Thymus (tissue), 11 donors: ENCODE measurements around the gene ADA. TPM values are rescaled to one million over a fixed set of nuclear protein-coding genes. Genes with fewer than 3 reads are reported as not detected.
"Not testable (repeated sequence)": the region's sequence is repeated elsewhere in the genome, so short reads cannot be mapped to it uniquely, and the experiment has no call there.

Source experiments
- DNase-seq, 9 donors: peaks; one replicate each; pipeline ENCODE4 v3.0.0-alpha.2; 2013; ENCODE audit warnings: low spot score in 9 of 9, low read depth in 6 of 9, missing footprints in 1 of 9
- H3K27ac ChIP-seq, 2 donors: one replicate each; pipeline ENCODE4 v1.5.1; 2013; ENCODE audit warnings: control low read depth in 1 of 2, low read depth in 1 of 2, low read length in 1 of 2, mild to moderate bottlenecking in 1 of 2, moderate library complexity in 1 of 2
- H3K27me3 ChIP-seq, 2 donors: one replicate each; pipeline ENCODE4 v1.5.1; 2013; ENCODE audit warnings: low read length in 1 of 2; ENCODE audit not compliant: control insufficient read depth in 2 of 2, insufficient read depth in 1 of 2
- H3K36me3 ChIP-seq, 2 donors: one replicate each; pipeline ENCODE4 v1.5.1; 2013; ENCODE audit warnings: low read length in 1 of 2, mild to moderate bottlenecking in 1 of 2, moderate library complexity in 1 of 2; ENCODE audit not compliant: control insufficient read depth in 2 of 2, insufficient read depth in 2 of 2
- H3K4me1 ChIP-seq, 2 donors: one replicate each; pipeline ENCODE4 v1.5.1; 2013; ENCODE audit warnings: low read length in 2 of 2; ENCODE audit not compliant: control insufficient read depth in 2 of 2, insufficient read depth in 2 of 2
- H3K4me3 ChIP-seq, 2 donors: one replicate each; pipeline ENCODE4 v1.5.1; 2013; ENCODE audit warnings: low read length in 2 of 2, control low read depth in 1 of 2, mild to moderate bottlenecking in 1 of 2
- H3K9me3 ChIP-seq, 2 donors: one replicate each; pipeline ENCODE4 v1.5.1; 2013; ENCODE audit warnings: low read length in 1 of 2, mild to moderate bottlenecking in 1 of 2; ENCODE audit not compliant: control insufficient read depth in 2 of 2, insufficient read depth in 1 of 2
- WGBS: extraction: QIAGEN DNeasy Blood & Tissue Kit; methylation state at CpG from one replicate; pipeline ENCODE4 v1.1.7; 2013; 5-methylcytosine and 5-hydroxymethylcytosine counted together
- polyA plus RNA-seq: library from polyadenylated mRNA; stranded (reverse); fragments of 200-250 nt; gene quantifications from one replicate; pipeline ENCODE4 v1.2.3, GENCODE V29; 2013
- total RNA-seq: library from RNA; stranded (reverse); fragments of 120-200 nt; gene quantifications from one replicate; pipeline ENCODE4 v1.2.4, GENCODE V29; 2013
- donor health status: healthy.

The ADA gene
- total and polyA plus RNA-seq, 2 donors, result 61.1 to 296 TPM

- no peaks in the 10 kb centered on the region for H3K36me3 ChIP-seq
- H3K27me3 ChIP-seq, result no peaks in the 10 kb centered on the region
- no peak overlapping the region for H3K27ac ChIP-seq
- no peaks in the 10 kb centered on the region for H3K9me3 ChIP-seq
- WGBS, result 86% methylated on average over 6 of the region's 6 CpGs
- peaks cover 2 to 31% of the 10 kb centered on the region in 2 donors for H3K4me1 ChIP-seq
- no peak for DNase-seq
- H3K4me3 ChIP-seq, result no peak overlapping the region
Measured at GRCh38 chr20:44684047-44684967, 32.8 kb upstream of the ADA start.

DNA sequence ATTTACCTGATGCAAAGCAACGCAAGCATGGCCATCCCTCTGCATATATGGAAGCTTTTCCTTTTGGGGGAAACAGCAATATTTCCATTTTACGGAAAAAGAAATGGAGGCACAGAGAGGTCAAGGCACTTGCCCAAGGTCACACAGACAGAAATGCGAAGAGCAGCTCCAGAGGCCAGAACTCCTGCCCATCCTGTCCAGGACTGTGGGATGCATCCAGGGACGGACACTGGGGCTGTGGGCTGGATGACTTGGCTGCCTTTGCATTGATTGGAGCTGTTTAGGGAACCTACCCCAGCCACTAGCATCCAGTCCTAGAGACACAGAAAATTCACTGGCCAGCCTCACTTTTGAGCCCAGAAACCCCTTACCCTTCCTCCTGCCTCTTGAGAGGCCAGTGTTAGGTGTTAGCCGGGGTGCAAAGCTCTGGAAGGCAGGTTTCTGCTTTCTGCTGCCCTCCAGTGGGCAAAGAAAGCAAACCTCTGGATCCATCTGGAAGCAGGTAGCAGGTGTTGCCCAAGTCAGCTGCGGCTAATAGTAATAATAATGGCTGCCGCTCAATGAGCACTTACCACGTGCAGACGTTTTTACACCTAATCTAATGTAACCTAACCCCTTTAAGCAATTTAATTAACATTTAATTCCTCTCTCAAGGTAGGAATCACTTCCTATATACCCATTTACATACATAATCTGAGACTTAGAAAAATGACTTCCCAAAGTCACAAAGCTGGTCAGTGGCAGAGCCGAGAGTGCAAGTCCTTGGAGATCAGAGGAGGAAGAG lies 32.0 kb upstream of the ADA start:
- Histone ChIP-seq H3K27me3 (no peaks in the 10 kb centered on the region), H3K36me3 (no peaks in the 10 kb centered on the region), H3K4me1 (peaks cover 2 to 31% of the 10 kb centered on the region in 2 donors), H3K9me3 (peaks cover 0 to 1% of the 10 kb centered on the region in 2 donors), H3K27ac (no peak overlapping the region), H3K4me3 (no peak overlapping the region)
- WGBS, result 68% methylated on average over 10 of the region's 10 CpGs
- peak in 7 of 9 donors; percentile 44 to 87 (median 72) for DNase-seq

DNA sequence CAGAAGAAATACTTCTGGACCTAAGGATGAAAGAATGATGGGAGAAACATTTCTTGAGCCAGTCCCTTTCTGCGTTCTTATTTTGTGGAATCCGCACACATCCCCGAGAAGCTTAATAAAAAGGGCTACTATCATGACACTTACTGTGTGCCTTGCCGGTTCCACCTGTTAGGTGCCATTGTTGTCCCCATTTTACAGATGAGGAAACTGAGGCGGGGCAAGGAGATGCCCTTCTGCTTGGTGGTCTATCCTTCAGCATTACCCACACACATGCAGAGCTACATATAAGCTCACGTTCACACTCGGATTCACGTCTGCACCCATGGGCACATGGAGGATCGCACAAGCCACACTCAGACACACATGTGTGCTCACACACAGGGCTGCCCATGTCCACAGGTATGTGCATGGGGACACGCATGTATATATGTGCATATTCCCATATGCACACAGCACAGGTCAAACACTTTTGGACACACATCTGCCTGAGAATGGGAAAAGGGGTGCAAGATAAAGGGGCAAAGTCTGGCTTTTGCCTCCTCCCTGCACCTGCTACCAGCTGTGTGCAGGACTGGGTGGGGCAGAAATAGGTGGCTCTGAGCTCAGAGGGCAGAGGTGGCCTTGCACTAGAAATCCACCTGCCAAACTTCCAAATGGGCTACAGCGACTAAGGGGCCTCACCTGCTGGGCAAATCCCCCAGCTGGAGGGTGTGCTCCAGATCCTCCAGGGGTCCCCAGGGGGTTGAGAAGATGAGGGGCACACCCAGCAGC lies 30.5 kb upstream of the ADA start:
- WGBS, result 97% methylated on average over 11 of the region's 11 CpGs
- H3K36me3 ChIP-seq, result no peaks in the 10 kb centered on the region
- no peak overlapping the region for H3K4me3 ChIP-seq

GRCh38 chr20:44678990-44679611 lies 27.6 kb upstream of the ADA start:
- DNase-seq, result no peak
- Histone ChIP-seq H3K4me3 (no peak overlapping the region), H3K27me3 (no peaks in the 10 kb centered on the region), H3K27ac (no peak overlapping the region), H3K36me3 (no peaks in the 10 kb centered on the region), H3K9me3 (peaks cover 0 to 3% of the 10 kb centered on the region in 2 donors), H3K4me1 (peaks cover 2 to 19% of the 10 kb centered on the region in 2 donors)
- 98% methylated on average over 12 of the region's 12 CpGs for WGBS

More for the DNA sequence above, 30.5 kb upstream of the ADA start:
- no peak overlapping the region for H3K27ac ChIP-seq
- H3K27me3 ChIP-seq, result no peaks in the 10 kb centered on the region
- peaks cover 0 to 3% of the 10 kb centered on the region in 2 donors for H3K9me3 ChIP-seq
- peaks cover 2 to 31% of the 10 kb centered on the region in 2 donors for H3K4me1 ChIP-seq
- no peak for DNase-seq

DNA sequence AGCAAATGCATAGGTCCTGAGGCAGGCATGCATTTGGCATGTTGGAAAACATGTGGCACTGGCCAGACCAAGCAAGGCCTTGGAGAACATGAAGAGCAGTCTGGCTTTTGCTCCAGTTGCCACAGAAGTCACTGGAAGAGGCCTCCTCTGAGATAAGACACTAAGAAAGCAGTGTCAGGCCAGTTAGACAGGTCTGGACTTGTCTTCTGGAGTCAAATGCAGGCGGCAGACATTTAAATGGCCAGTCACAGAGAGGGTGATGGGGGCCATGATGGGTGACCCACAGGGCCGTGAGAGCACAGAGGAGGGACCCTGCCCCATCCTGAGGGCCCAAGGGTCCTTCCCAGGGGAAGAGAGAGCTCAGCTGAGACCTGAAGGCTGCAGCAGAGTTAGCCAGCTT lies 26.7 kb upstream of the ADA start:
- H3K9me3 ChIP-seq, result peaks cover 0 to 3% of the 10 kb centered on the region in 2 donors
- no peaks in the 10 kb centered on the region for H3K27me3 ChIP-seq
- H3K27ac ChIP-seq, result no peak overlapping the region
- peaks cover 2 to 11% of the 10 kb centered on the region in 2 donors for H3K4me1 ChIP-seq
- no peaks in the 10 kb centered on the region for H3K36me3 ChIP-seq
- DNase-seq, result no peak
- WGBS, result 50% methylated on average over 2 of the region's 2 CpGs
- H3K4me3 ChIP-seq, result no peak overlapping the region

- Histone ChIP-seq H3K27ac (peak overlapping the region; percentile 42 to 81), H3K4me1 (peaks cover 7 to 18% of the 10 kb centered on the region in 2 donors)
- H3K4me3 ChIP-seq, H3K27me3 ChIP-seq, H3K36me3 ChIP-seq, H3K9me3 ChIP-seq: not testable (repeated sequence)
- WGBS, result 75% methylated on average over 23 of the region's 23 CpGs
- peak in 1 of 9 donors; percentile 39 for DNase-seq
Measured at GRCh38 chr20:44672318-44672902, 20.9 kb upstream of the ADA start.

DNA sequence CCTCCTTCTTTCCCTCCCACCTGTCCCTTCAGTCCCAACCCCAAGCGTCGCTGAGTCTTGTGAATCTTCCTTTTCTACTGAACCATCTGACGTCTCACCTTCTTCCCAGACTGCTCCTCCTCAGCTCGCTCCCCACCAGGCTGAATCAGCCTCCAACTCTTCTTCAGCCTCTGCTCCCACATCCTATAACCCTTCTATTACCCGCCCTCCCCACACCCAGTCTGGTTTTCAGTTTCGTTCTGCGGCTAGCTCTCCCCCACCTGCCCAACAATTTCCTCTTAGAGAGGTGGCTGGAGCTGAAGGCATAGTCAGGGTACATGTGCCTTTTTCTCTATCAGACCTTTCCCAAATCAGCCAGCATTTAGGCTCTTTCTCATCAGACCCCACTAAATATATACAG lies 20.0 kb upstream of the ADA start:
- not testable (repeated sequence) for H3K36me3 ChIP-seq, H3K27me3 ChIP-seq, H3K9me3 ChIP-seq
- Histone ChIP-seq H3K27ac (peak overlapping the region; percentile 52 to 81), H3K4me3 (peak overlapping the region; percentile 45 to 47), H3K4me1 (peaks cover 7 to 18% of the 10 kb centered on the region in 2 donors)
- WGBS, result 9% methylated on average over 6 of the region's 7 CpGs
- DNase-seq, result peak in 3 of 9 donors; percentile 71 to 85 (median 72)

DNA sequence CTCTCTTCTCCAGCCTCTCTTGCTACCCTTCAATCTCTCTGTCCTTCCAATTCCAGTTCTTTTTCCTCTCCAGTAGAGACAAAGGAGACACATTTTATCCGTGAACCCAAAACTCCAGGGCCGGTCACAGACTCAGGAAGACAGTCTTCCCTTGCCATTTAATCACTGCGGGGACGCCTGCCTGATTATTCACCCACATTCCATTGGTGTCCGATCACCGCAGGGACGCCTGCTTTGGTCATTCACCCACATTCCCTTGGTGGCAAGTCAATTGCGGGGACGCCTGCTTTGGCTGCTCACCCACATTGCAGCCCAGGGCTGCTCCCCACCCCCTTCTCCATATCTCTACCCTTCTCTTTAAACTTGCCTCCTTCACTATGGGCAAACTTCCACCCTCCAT lies 19.4 kb upstream of the ADA start:
- peak overlapping the region; percentile 16 to 47 for H3K4me3 ChIP-seq
- not testable (repeated sequence) for H3K27me3 ChIP-seq, H3K9me3 ChIP-seq, DNase-seq, H3K36me3 ChIP-seq
- H3K27ac ChIP-seq, result peak overlapping the region in 1 of 2 donors; percentile 81
- H3K4me1 ChIP-seq, result peaks cover 7 to 25% of the 10 kb centered on the region in 2 donors
- 74% methylated on average over 9 of the region's 9 CpGs for WGBS
